ENCODE data around the gene PRKN.

PRKN gene

GRCh38 chr6:162702446-162702845 is 25.1 kb downstream of the PRKN start:
- Histone ChIP-seq H3K36me3 (ENCODE audit: control insufficient read depth in 2 of 2, insufficient read depth in 1 of 2, low read length in 2 of 2) (no peaks in the 10 kb centered on the region), H3K4me3 (ENCODE audit: low read depth, low read length) (no peak overlapping the region), H3K27ac (ENCODE audit: extremely low read depth, low read depth, low read length) (no peak overlapping the region), H3K4me1 (ENCODE audit: control insufficient read depth, insufficient read depth, low read length) (no peaks in the 10 kb centered on the region), H3K9me3 (ENCODE audit: control insufficient read depth, insufficient read depth, low read depth, low read length) (no peaks in the 10 kb centered on the region)
- TF ChIP-seq SP7 (tag by site-specific recombination; IDR thresholded peaks at IDR 0.05), result no peak
- no peak for TF ChIP-seq ZNF704 (tag by site-specific recombination; IDR thresholded peaks at IDR 0.05)
- TF ChIP-seq ZNF692 (tag by site-specific recombination; IDR thresholded peaks at IDR 0.05), result no peak
- TF ChIP-seq ZNF521 (tag by site-specific recombination; IDR thresholded peaks at IDR 0.05), result no peak
- TF ChIP-seq REST (tag by site-specific recombination; IDR thresholded peaks at IDR 0.05), result no peak
- no peak for TF ChIP-seq ZNF48 (tag by site-specific recombination; IDR thresholded peaks at IDR 0.05)
- no peak for TF ChIP-seq ZNF423 (tag by site-specific recombination; IDR thresholded peaks at IDR 0.05)
- TF ChIP-seq ZNF404 (tag by site-specific recombination; IDR thresholded peaks at IDR 0.05), result no peak
- CTCF ChIA-PET, result interaction anchor here (0.6 to 0.8 kb wide), 3 partner anchors 25 to 413 kb away, joined by 3 to 4 read pairs (median 3); no protein-coding TSS in a partner anchor
- POLR2A ChIA-PET, result no interaction called here

- Histone ChIP-seq H3K4me3 (ENCODE audit: low read depth, low read length) (no peak overlapping the region), H3K27ac (ENCODE audit: extremely low read depth, low read depth, low read length) (no peak overlapping the region), H3K36me3 (ENCODE audit: control insufficient read depth in 2 of 2, insufficient read depth in 1 of 2, low read length in 2 of 2) (no peaks in the 10 kb centered on the region), H3K9me3 (ENCODE audit: control insufficient read depth, insufficient read depth, low read depth, low read length) (no peaks in the 10 kb centered on the region), H3K4me1 (ENCODE audit: control insufficient read depth, insufficient read depth, low read length) (no peaks in the 10 kb centered on the region)
- TF ChIP-seq ZNF211 (tag by site-specific recombination; IDR thresholded peaks at IDR 0.05; ENCODE audit: low read depth), result no peak
- peak; percentile 70; the same call in 1 of the 2 replicates for TF ChIP-seq ZSCAN4 (tag by site-specific recombination; IDR thresholded peaks at IDR 0.05)
- no peak for TF ChIP-seq ZNF18 (tag by site-specific recombination; IDR thresholded peaks at IDR 0.05)
- TF ChIP-seq ZSCAN30 (tag by site-specific recombination; IDR thresholded peaks at IDR 0.05), result no peak
- ChIA-PET CTCF (interaction anchor here (0.6 to 0.7 kb wide), 2 partner anchors 10 to 21 kb away, joined by 3 read pairs; no protein-coding TSS in a partner anchor), POLR2A (no interaction called here)
These were observed 26.0 kb downstream of the PRKN start for GRCh38 chr6:162701551-162701950.

GRCh38 chr6:162700966-162701365 is 26.6 kb downstream of the PRKN start:
- no peak overlapping the region for H3K27ac ChIP-seq (ENCODE audit: extremely low read depth, low read depth, low read length)
- ChIA-PET CTCF (no interaction called here), POLR2A (no interaction called here)
- H3K36me3 ChIP-seq (ENCODE audit: control insufficient read depth in 2 of 2, insufficient read depth in 1 of 2, low read length in 2 of 2), result no peaks in the 10 kb centered on the region
- no peaks in the 10 kb centered on the region for H3K4me1 ChIP-seq (ENCODE audit: control insufficient read depth, insufficient read depth, low read length)
- no peak overlapping the region for H3K4me3 ChIP-seq (ENCODE audit: low read depth, low read length)
- H3K9me3 ChIP-seq (ENCODE audit: control insufficient read depth, insufficient read depth, low read depth, low read length), result no peaks in the 10 kb centered on the region
- TF ChIP-seq ZFP3 (tag by site-specific recombination; IDR thresholded peaks at IDR 0.05; ENCODE audit: low read depth) (no peak), BCL11A (tag by site-specific recombination; IDR thresholded peaks at IDR 0.05; ENCODE audit: low read depth) (no peak), ZNF362 (tag by site-specific recombination; IDR thresholded peaks at IDR 0.05) (no peak), INSM2 (tag by site-specific recombination; IDR thresholded peaks at IDR 0.05) (no peak), ELK4 (IDR thresholded peaks at IDR 0.05; ENCODE audit: borderline replicate concordance, low read depth, low read length) (no peak), ZNF560 (tag by site-specific recombination; IDR thresholded peaks at IDR 0.05; ENCODE audit: borderline replicate concordance) (no peak)
